Tibial nerve (tissue), 4 donors: ENCODE measurements around the gene FAM229B.

Source experiments
- CTCF ChIP-seq, 5 experiments: fragments of 200-600 bp in 3 of 5; fragments of 450-650 bp in 2 of 5; sonication (generic) in 3 of 5; IDR thresholded peaks; one replicate each; pipeline ENCODE4 v1.5.1; 2016 to 2019; ENCODE audit warnings: antibody characterized with exemption in 5 of 5, mild to moderate bottlenecking in 3 of 5, moderate library complexity in 2 of 5
- EP300 ChIP-seq, 2 donors: sonication (generic); formaldehyde crosslinking; IDR thresholded peaks; one replicate each; pipeline ENCODE4 v1.6.1; 2017; ENCODE audit warnings: antibody characterized with exemption in 2 of 2, mild to moderate bottlenecking in 1 of 2
- POLR2A ChIP-seq, 2 donors: fragments of 450-650 bp; IDR thresholded peaks; one replicate each; pipeline ENCODE4 v1.6.1; 2017; ENCODE audit warnings: antibody characterized with exemption in 2 of 2, mild to moderate bottlenecking in 2 of 2, moderate library complexity in 2 of 2

GRCh38 chr6:112054555-112055190 is 32.7 kb upstream of the FAM229B start:
- TF ChIP-seq CTCF (IDR thresholded peaks at IDR 0.05) (no peak), POLR2A (IDR thresholded peaks at IDR 0.05) (no peak), EP300 (IDR thresholded peaks at IDR 0.05) (no peak)
